Gastrocnemius medialis (tissue), 4 donors: ENCODE measurements around the gene TPSB2.

ENCODE experiments used
- POLR2A ChIP-seq, 2 donors: fragments of 450-650 bp; IDR thresholded peaks; one replicate each; pipeline ENCODE4 v1.6.1; 2017; ENCODE audit warnings: antibody characterized with exemption in 2 of 2, mild to moderate bottlenecking in 2 of 2, moderate library complexity in 2 of 2
- TF ChIP-seq, protein P1 (sequence below), 5 experiments: fragments of 450-650 bp in 3 of 5; fragments of 200-600 bp in 2 of 5; sonication (generic) in 2 of 5; IDR thresholded peaks in 4 of 5; conservative IDR thresholded peaks in 1 of 5; 1 replicate in 4 of 5; 2 replicates in 1 of 5; pipeline ENCODE4 v1.5.1; 2016 to 2019; ENCODE audit warnings: antibody characterized with exemption in 5 of 5, mild to moderate bottlenecking in 3 of 5, moderate library complexity in 3 of 5

DNA sequence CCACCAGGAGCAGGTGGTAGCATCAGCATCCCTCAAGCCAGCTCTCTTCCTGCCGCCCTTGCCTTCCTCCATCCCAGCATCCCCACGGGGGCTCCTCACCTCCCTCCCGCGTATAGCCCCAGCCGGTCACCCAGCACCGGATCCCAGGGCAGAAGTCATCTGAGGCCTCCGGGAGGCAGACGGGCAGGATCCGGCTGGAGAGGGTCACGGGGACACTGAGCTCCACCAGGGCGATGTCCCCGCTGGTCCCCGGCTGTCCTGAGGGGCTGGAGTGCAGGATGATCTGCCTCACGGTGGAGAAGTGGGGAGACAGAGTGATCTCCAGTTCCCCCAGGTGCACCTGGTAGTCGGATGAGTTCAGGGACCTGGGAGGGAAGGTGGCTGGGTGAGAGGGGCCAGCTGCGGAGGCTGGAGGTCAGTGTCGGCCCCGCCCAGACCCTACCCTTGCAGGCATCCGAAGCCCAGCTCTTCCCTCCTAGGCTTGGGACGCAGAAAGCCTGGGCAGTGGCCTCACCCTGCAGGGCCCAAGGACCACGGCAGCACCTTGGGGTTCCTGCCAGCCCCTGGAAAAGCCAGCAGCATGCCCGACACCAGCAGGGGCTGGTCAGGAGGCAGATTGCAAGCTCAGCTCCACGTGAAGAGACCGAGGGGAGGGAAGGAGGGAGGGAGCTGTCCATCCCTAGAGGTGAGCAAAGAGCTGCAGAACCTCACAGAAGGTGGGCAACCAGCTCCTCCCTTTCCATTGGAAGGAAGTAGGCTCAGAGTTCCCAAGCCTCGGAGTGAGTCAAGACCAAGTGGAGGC, 7.2 kb downstream of the TPSB2 start:
- TF ChIP-seq, protein P1, sequence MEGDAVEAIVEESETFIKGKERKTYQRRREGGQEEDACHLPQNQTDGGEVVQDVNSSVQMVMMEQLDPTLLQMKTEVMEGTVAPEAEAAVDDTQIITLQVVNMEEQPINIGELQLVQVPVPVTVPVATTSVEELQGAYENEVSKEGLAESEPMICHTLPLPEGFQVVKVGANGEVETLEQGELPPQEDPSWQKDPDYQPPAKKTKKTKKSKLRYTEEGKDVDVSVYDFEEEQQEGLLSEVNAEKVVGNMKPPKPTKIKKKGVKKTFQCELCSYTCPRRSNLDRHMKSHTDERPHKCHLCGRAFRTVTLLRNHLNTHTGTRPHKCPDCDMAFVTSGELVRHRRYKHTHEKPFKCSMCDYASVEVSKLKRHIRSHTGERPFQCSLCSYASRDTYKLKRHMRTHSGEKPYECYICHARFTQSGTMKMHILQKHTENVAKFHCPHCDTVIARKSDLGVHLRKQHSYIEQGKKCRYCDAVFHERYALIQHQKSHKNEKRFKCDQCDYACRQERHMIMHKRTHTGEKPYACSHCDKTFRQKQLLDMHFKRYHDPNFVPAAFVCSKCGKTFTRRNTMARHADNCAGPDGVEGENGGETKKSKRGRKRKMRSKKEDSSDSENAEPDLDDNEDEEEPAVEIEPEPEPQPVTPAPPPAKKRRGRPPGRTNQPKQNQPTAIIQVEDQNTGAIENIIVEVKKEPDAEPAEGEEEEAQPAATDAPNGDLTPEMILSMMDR (IDR thresholded peaks at IDR 0.05 in 4 of 5, conservative IDR thresholded peaks at IDR 0.05 in 1 of 5): no peak
- no peak for TF ChIP-seq POLR2A (IDR thresholded peaks at IDR 0.05)
